ENCODE data around the gene C1orf167.

C1orf167 gene

GRCh38 chr1:11765661-11766428 lies 3.9 kb downstream of the C1orf167 start:
- DNase-seq = no peak

- no peak for DNase-seq
These were observed 4.4 kb downstream of the C1orf167 start for GRCh38 chr1:11766429-11766776.

GRCh38 chr1:11767922-11768704 lies 6.1 kb downstream of the C1orf167 start:
- DNase-seq = no peak

- DNase-seq = no peak
These were observed 6.8 kb downstream of the C1orf167 start for GRCh38 chr1:11768821-11769220.

GRCh38 chr1:11769274-11769673 lies 7.3 kb downstream of the C1orf167 start:
- DNase-seq = no peak

- DNase-seq = no peak
These were observed 8.0 kb downstream of the C1orf167 start for GRCh38 chr1:11770011-11770410.

GRCh38 chr1:11771481-11772043 lies 9.6 kb downstream of the C1orf167 start:
- DNase-seq = no peak

- no peak for DNase-seq
These were observed 10.5 kb downstream of the C1orf167 start for GRCh38 chr1:11772458-11772857.

- no peak for DNase-seq
These were observed 12.8 kb downstream of the C1orf167 start for GRCh38 chr1:11774753-11775152.

GRCh38 chr1:11777658-11778322 lies 15.8 kb downstream of the C1orf167 start:
- DNase-seq = no peak

GRCh38 chr1:11778336-11778735 lies 16.3 kb downstream of the C1orf167 start:
- DNase-seq = no peak

GRCh38 chr1:11778844-11779623 lies 17.0 kb downstream of the C1orf167 start:
- no peak for DNase-seq

GRCh38 chr1:11779715-11780379 lies 17.9 kb downstream of the C1orf167 start:
- no peak for DNase-seq

GRCh38 chr1:11780380-11781147 lies 18.6 kb downstream of the C1orf167 start:
- no peak for DNase-seq

GRCh38 chr1:11781297-11781696 lies 19.3 kb downstream of the C1orf167 start:
- no peak for DNase-seq

- DNase-seq = no peak
These were observed 20.2 kb downstream of the C1orf167 start for GRCh38 chr1:11782127-11782708.

- DNase-seq = no peak
These were observed 21.6 kb downstream of the C1orf167 start for GRCh38 chr1:11783556-11783955.

GRCh38 chr1:11784256-11784992 lies 22.4 kb downstream of the C1orf167 start:
- DNase-seq = no peak

- peak; percentile 77 for DNase-seq
These were observed 23.2 kb downstream of the C1orf167 start for GRCh38 chr1:11784993-11785769.
